Measurements from ENCODE around the gene BPIFB6.

DNA sequence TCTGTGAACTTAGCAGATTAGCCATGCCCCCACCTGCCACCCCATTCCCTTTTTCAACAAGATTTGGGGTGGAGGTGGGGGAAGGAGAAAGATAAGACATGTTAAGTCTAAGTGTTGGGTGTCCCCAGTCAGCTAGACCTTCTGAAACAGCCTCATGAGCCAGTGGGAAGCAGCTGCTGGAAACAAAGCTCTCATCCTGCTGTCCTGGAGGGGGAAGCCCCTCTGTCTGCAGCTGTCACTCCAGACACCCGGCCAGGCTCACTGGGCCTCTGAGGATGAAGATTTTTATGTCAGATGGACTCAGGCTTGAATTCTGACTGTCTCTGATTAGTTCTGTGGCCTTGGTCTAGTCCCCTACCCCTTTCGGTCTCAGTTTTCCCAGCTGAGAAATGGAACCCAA lies 23.3 kb downstream of the BPIFB6 start:
- TF ChIP-seq CTCF (conservative IDR thresholded peaks at IDR 0.05; ENCODE audit: low read depth, low read length): no peak
- no peak for TF ChIP-seq EZH2 (IDR thresholded peaks at IDR 0.05; ENCODE audit: borderline replicate concordance, low read depth, low read length, poor library complexity, severe bottlenecking)
